Panc1 (cell line): ENCODE data around the gene NUDT16.

Source experiments
- CTCF ChIP-seq: fragments of 450-650 bp; IDR thresholded peaks from 2 replicates; pipeline ENCODE4 v1.5.1; 2017; ENCODE audit warnings: mild to moderate bottlenecking
- POLR2AphosphoS5 ChIP-seq: IDR thresholded peaks from 2 replicates; pipeline ENCODE4 v1.6.1; 2012; ENCODE audit warnings: mild to moderate bottlenecking, low read depth, low read length, moderate library complexity
- REST ChIP-seq, 2 experiments: IDR thresholded peaks; 2 replicates each; pipeline ENCODE4 v1.6.1; 2011 to 2012; ENCODE audit warnings: low read depth in 2 of 2, control low read depth in 1 of 2, low read length in 1 of 2, mild to moderate bottlenecking in 1 of 2, moderate library complexity in 1 of 2; ENCODE audit not compliant: insufficient read depth in 1 of 2
- SIN3A ChIP-seq: IDR thresholded peaks from 2 replicates; pipeline ENCODE4 v1.6.1; 2012; ENCODE audit warnings: low read depth, mild to moderate bottlenecking, low read length, moderate library complexity, borderline replicate concordance; ENCODE audit not compliant: insufficient read depth

- no peak for TF ChIP-seq CTCF
- TF ChIP-seq POLR2AphosphoS5, result no peak
- no peak for TF ChIP-seq REST (IDR thresholded peaks at IDR 0.05; ENCODE audit: insufficient read depth in 1 of 2, low read depth in 2 of 2, low read length in 1 of 2)
- TF ChIP-seq SIN3A, result no peak
Measured at GRCh38 chr3:131431754-131432153, 50.2 kb downstream of the NUDT16 start.
